Right ventricle myocardium superior (tissue), 1 donor: ENCODE results near the gene PLA2G4D. TPM values are rescaled to one million over a fixed set of nuclear protein-coding genes. Genes with fewer than 3 reads are reported as not detected.

Source experiments
- total RNA-seq: library from RNA; stranded (reverse); fragmentation: NEBNext Ultra II Directional; extraction: Animal tissue kit (Norgen Biotek cat#: 25700); gene quantifications from one replicate; pipeline ENCODE4 v1.2.1, GENCODE V29; 2021
- donor health status: DM: no; HTN: yes; CAD: no; lungs with severe emphysema.

The PLA2G4D gene
- total RNA-seq, 1 donor from 2014 or later, result not detected

Other genes starting within 250 kb of the PLA2G4D start
- 3.4 TPM for gene SPTBN5, start 200.5 kb downstream of the PLA2G4D start, total RNA-seq
- 47.2 TPM for gene EHD4, start 122.0 kb downstream of the PLA2G4D start, total RNA-seq
- not detected for gene PLA2G4E, start 73.5 kb downstream of the PLA2G4D start, total RNA-seq
- 4.6 TPM for gene PLA2G4F, start 62.1 kb upstream of the PLA2G4D start, total RNA-seq
- 46.3 TPM for gene VPS39, start 113.7 kb upstream of the PLA2G4D start, total RNA-seq
- gene GANC, start 178.6 kb upstream of the PLA2G4D start, total RNA-seq, result 15.0 TPM
- gene TMEM87A, start 178.9 kb upstream of the PLA2G4D start, total RNA-seq, result 17.3 TPM